Transverse colon (tissue), 4 donors: ENCODE results near the gene ZNF862. TPM values are rescaled to one million over a fixed set of nuclear protein-coding genes. Genes with fewer than 3 reads are reported as not detected.

Experiments
- DNase-seq: peaks from one replicate; pipeline ENCODE4 v3.0.0-alpha.2; 2019
- H3K27ac ChIP-seq, 4 donors: fragments of 200-600 bp; sonication (generic); 2 replicates each; pipeline ENCODE4 v1.5.1; 2016 to 2018; ENCODE audit warnings: inconsistent platforms in 4 of 4
- H3K27me3 ChIP-seq: fragments of 200-600 bp; sonication (generic); 2 replicates; pipeline ENCODE4 v1.5.1; 2017; ENCODE audit warnings: inconsistent platforms
- H3K36me3 ChIP-seq, 4 donors: fragments of 200-600 bp; sonication (generic); 2 replicates each; pipeline ENCODE4 v1.5.1; 2017 to 2019; ENCODE audit warnings: inconsistent platforms in 4 of 4
- H3K4me1 ChIP-seq, 4 donors: fragments of 200-600 bp; sonication (generic); 2 replicates each; pipeline ENCODE4 v1.5.1; 2017 to 2020; ENCODE audit warnings: inconsistent platforms in 4 of 4
- H3K4me3 ChIP-seq, 4 donors: fragments of 200-600 bp; sonication (generic); 1 replicate in 1 of 4; 2 replicates in 3 of 4; pipeline versions ENCODE4 v1.5.1 to v1.6.1; 2017 to 2019; ENCODE audit warnings: inconsistent platforms in 4 of 4
- H3K9me3 ChIP-seq, 2 donors: fragments of 200-600 bp; sonication (generic); 2 replicates each; pipeline ENCODE4 v1.5.1; 2017 to 2019; ENCODE audit warnings: inconsistent platforms in 2 of 2
- CTCF ChIP-seq, 5 experiments: fragments of 200-600 bp in 3 of 5; fragments of 450-650 bp in 2 of 5; sonication (generic) in 3 of 5; IDR thresholded peaks; 1 replicate in 2 of 5; 2 replicates in 3 of 5; pipeline ENCODE4 v1.5.1; 2016 to 2017; ENCODE audit warnings: antibody characterized with exemption in 5 of 5, inconsistent platforms in 3 of 5, mild to moderate bottlenecking in 2 of 5, moderate library complexity in 1 of 5
- EP300 ChIP-seq: sonication (generic); formaldehyde crosslinking; IDR thresholded peaks from one replicate; pipeline ENCODE4 v1.6.1; 2017; ENCODE audit warnings: antibody characterized with exemption, low read depth
- POLR2A ChIP-seq: fragments of 450-650 bp; IDR thresholded peaks from one replicate; pipeline ENCODE4 v1.6.1; 2016; ENCODE audit warnings: antibody characterized with exemption, mild to moderate bottlenecking, moderate library complexity
- POLR2AphosphoS5 ChIP-seq, 3 donors: sonication (generic); formaldehyde crosslinking; IDR thresholded peaks; one replicate each; pipeline ENCODE4 v1.6.1; 2016; ENCODE audit warnings: antibody characterized with exemption in 3 of 3
- WGBS, 2 donors: methylation state at CpG; one replicate each; pipeline ENCODE4 v1.1.5; 2018; ENCODE audit warnings: low coverage in 1 of 2; 5-methylcytosine and 5-hydroxymethylcytosine counted together
- in situ Hi-C, 4 donors: fragments of 200-750 bp; cut with MboI; loops; one replicate each; pipeline versions ENCODE4 v1.15.0 to v1.15.1; 2017; ENCODE audit warnings: low sequenced_read_pairs in 3 of 4, low pct_ligation_motif_present in 1 of 4, low pct_unique_long_range_greater_than_20kb in 1 of 4
- intact Hi-C: fragments of 100-400 bp; cut with DNase I; formaldehyde crosslinking; loops from one replicate; pipeline ENCODE4 v1.15.1; 2023; ENCODE audit warnings: low total_unique reads
- total RNA-seq, 4 donors: library from RNA; depleted of rRNA; stranded (reverse); fragments of >200 nt; gene quantifications; one replicate each; pipeline ENCODE4 v1.1.0, GENCODE V29; 2016

Gene ZNF862
- total RNA-seq, 4 donors from 2014 or later: 12.7 to 23.5 (median 17.6) TPM

DNA sequence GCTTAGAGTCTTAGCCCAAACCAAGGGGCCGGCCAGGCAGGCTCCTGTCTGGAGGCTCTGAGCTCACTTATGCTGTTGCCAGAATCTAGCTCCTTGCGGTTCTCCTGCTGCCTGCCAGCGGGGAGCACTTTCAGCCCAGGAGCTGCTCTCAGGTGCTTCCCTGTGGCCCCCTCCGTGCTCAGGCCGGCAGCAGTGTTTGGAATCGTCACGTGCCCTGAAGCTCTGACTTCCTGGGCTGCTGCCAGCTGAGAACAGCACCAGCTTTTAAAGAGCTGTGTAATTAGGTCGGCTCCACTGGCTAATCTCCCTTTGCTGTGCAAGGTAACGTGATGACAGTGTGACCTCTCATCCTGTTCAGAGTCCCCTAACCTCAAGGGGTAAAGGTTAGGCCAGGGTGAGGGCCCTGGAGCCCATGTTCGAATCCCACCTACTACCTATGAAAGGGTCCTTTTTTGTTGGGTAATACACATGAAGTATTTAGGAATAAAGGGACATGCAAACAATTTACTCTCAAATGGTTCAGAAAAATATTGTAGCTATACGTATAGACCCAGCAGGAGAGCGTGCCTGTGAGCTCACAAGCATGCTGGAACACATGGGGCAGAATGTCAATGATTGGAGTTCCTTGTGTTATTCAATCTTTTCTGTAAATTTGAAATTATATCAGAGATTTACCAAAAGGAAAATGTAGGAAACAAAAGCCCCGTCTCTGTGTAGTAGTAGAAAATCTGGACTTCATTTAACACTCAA, 16.6 kb downstream of the ZNF862 start:
- in situ Hi-C loops (no loop called here), intact Hi-C loops (no loop called here)
- Histone ChIP-seq H3K4me3 (no peak overlapping the region), H3K36me3 (no peaks in the 10 kb centered on the region), H3K4me1 (peaks cover 0 to 20% (median 4%) of the 10 kb centered on the region in 4 donors), H3K9me3 (no peaks in the 10 kb centered on the region), H3K27ac (no peak overlapping the region), H3K27me3 (no peaks in the 10 kb centered on the region)
- TF ChIP-seq POLR2A (no peak), POLR2AphosphoS5 (IDR thresholded peaks at IDR 0.05) (no peak), EP300 (no peak), CTCF (IDR thresholded peaks at IDR 0.05) (no peak)
- 40 to 47% methylated on average over 5 to 12 of the region's 13 CpGs for WGBS, 2 donors
- peak; percentile 71 for DNase-seq

- no peaks in the 10 kb centered on the region for H3K27me3 ChIP-seq
- DNase-seq: no peak
- H3K9me3 ChIP-seq: no peaks in the 10 kb centered on the region
- peaks cover 0 to 20% (median 4%) of the 10 kb centered on the region in 4 donors for H3K4me1 ChIP-seq
- no peak overlapping the region for H3K27ac ChIP-seq
- in situ Hi-C loops (no loop called here), intact Hi-C loops (no loop called here)
- peaks cover 0 to under 1% (median 0%) of the 10 kb centered on the region in 4 donors for H3K36me3 ChIP-seq
- TF ChIP-seq CTCF (IDR thresholded peaks at IDR 0.05) (no peak), POLR2A (no peak), POLR2AphosphoS5 (IDR thresholded peaks at IDR 0.05) (no peak), EP300 (no peak)
- H3K4me3 ChIP-seq: no peak overlapping the region
- WGBS, 2 donors: 71 to 75% methylated on average over 3 to 16 of the region's 16 CpGs
Measured at GRCh38 chr7:149855361-149856305, 17.5 kb downstream of the ZNF862 start.

DNA sequence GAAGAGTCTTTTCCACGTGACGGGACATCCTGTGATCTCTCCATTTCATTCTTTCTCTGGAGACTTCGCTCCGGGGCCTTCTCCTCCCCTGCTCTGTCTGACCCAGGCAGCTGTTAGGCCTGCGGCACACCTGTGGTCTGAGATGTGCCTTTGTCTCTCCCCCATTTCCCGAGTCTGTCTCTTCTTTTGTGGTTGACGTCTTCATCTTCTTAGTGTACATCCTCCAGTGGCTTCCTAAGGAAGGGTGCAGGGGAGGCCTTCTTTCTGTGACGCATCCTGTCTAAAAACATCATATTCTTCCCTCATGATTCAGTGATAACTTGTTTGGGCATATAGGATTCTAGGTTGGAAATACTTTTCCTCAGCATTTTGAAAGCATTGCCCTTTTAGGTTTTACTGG, 18.4 kb downstream of the ZNF862 start:
- DNase-seq: no peak
- peaks cover 0 to 3% (median 0%) of the 10 kb centered on the region in 4 donors for H3K36me3 ChIP-seq
- H3K4me1 ChIP-seq: peaks cover 0 to 20% (median 4%) of the 10 kb centered on the region in 4 donors
- H3K27me3 ChIP-seq: no peaks in the 10 kb centered on the region
- no peaks in the 10 kb centered on the region for H3K9me3 ChIP-seq
- 71 to 83% methylated on average over 8 of the region's 8 CpGs for WGBS, 2 donors
- in situ Hi-C loops: no loop called here
- no peak overlapping the region for H3K4me3 ChIP-seq
- H3K27ac ChIP-seq: no peak overlapping the region
- intact Hi-C loops: no loop called here
- TF ChIP-seq EP300 (no peak), POLR2A (no peak), CTCF (IDR thresholded peaks at IDR 0.05) (no peak), POLR2AphosphoS5 (IDR thresholded peaks at IDR 0.05) (no peak)

DNA sequence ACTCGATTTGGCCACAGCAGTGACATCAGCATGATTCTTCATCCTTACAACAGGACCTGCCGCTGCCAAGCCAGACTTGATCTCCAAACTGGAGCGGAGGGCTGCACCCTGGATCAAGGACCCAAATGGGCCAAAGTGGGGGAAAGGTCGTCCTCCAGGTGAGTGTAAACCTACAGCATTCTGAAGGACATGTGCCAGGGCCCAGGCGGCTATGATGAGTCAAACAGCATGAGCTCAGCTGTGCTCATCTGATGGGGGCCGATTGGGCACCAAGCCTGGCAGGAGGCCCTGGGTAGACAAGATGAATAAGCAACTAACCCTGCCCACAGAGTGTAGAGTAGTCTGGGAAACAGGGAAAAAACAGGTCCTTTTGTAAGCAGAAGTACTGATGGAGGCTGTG, 21.2 kb downstream of the ZNF862 start:
- in situ Hi-C loops: no loop called here
- TF ChIP-seq EP300: no peak
- TF ChIP-seq CTCF (IDR thresholded peaks at IDR 0.05): no peak
- TF ChIP-seq POLR2A: no peak
- TF ChIP-seq POLR2AphosphoS5 (IDR thresholded peaks at IDR 0.05): no peak
- H3K4me3 ChIP-seq: no peak overlapping the region
- H3K9me3 ChIP-seq: no peaks in the 10 kb centered on the region
- H3K36me3 ChIP-seq: peaks cover 0 to 3% (median 0%) of the 10 kb centered on the region in 4 donors
- H3K4me1 ChIP-seq: peaks cover 0 to 17% (median 4%) of the 10 kb centered on the region in 4 donors
- intact Hi-C loops: no loop called here
- no peak overlapping the region for H3K27ac ChIP-seq
- no peak for DNase-seq
- WGBS, 2 donors: 75% methylated on average over 6 of the region's 6 CpGs; no CpG with 5 or more reads in 1 of the 2 donors
- H3K27me3 ChIP-seq: no peaks in the 10 kb centered on the region
